Effector CD4-positive, alpha-beta T cell (primary cell): Measurements from ENCODE around the gene TNFAIP6.
"Not testable (repeated sequence)": the region's sequence is repeated elsewhere in the genome, so short reads cannot be mapped to it uniquely, and the experiment has no call there.

ENCODE experiments used
- DNase-seq: peaks from one replicate; pipeline ENCODE4 v3.0.0-alpha.2; 2020

The TNFAIP6 gene

DNA sequence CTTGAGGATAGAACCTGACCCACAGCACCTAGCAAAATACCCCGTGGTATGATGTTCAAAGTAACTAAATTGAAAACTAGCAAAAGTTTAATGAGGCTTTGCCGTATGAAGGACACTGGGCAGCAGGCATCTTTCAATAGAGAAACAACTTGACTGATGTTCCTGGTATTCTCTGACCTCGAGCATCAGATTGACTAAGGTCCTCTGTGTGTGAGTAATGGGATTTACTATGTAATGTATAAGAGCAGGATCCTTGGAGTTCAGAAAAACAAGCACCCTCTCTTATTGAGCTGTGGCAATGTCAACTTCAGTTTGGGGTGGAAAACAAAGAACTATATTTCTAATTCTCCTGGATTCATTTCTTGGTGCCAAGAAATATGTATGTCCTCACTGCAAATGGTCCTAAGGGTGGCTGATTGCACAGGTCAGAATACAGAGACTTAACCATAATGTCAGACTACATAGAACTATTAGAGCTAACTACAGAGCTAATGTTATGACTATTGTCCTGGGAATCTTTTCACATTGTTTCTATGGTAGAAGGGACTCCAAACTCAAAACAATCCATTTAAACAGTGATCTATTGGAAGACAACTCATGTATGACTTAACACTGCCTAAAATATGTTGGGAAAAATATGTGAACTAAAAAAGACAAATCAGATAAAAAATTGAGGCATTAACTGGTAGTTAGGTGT is 4.4 kb downstream of the TNFAIP6 start:
- no peak for DNase-seq

DNA sequence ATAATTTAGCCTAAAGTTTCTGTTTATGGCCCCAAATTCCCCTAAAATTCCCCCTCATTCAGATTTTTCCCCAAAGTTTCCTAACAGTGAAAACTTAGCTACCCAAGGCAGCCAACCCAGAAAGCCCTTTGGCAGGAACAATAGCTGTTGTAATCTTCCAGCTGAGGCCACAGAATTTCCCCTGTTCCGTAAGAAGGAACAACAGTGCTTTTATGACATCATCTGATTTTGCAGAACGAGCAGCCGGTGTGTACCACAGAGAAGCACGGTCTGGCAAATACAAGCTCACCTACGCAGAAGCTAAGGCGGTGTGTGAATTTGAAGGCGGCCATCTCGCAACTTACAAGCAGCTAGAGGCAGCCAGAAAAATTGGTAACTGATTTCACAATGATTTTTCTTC is 6.3 kb downstream of the TNFAIP6 start:
- DNase-seq = no peak

DNA sequence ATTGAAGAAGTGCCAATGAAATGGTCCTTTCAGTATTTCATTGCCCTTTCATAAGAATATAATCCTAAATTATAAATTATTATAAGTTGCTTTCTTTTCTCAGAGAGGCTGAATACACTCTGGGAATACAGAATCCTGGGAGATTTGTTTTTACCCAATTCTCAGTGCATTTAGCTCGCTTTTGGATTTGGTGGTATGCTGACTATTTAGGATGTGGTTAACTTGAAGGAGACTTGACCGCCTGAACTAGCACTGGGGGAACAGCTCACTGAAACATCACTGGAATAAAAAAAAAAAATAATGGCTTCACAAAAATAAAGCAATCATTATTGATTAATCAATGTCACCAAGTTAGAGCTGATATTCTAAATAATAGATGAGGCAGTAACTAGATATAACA is 10.2 kb downstream of the TNFAIP6 start:
- DNase-seq = no peak

DNA sequence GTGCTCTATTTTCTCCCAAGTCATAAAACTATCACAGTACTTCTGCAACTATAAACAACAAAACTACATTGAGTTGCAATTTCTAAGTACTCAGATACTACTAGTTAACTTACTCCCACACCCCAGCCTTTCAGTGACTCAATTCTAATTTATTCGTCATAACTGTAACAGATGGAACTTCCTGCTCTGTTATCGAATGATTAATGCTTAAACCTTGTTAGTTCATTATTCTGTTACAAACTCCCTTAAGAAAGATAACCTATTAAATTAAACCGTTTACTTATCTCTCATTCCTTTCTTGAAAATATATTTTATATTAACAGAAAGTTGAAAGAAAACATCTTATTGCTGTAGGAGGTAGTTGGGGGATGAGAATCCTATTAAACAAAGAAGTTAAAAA is 17.0 kb downstream of the TNFAIP6 start:
- DNase-seq = no peak

DNA sequence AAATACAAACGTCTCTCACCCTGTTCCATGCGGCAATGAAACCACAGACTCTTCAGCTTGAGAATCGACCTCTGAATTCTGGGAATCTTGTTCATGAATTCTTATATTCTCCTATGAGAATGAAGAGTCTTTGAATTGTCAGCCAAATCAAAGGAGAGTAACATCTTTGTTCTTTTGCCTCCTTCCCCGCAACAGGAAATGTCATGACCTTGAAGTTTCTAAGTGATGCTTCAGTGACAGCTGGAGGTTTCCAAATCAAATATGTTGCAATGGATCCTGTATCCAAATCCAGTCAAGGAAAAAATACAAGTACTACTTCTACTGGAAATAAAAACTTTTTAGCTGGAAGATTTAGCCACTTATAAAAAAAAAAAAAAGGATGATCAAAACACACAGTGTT is 21.8 kb downstream of the TNFAIP6 start:
- DNase-seq = no peak

- no peak for DNase-seq
These were observed 23.3 kb downstream of the TNFAIP6 start for GRCh38 chr2:151380580-151381235.

DNA sequence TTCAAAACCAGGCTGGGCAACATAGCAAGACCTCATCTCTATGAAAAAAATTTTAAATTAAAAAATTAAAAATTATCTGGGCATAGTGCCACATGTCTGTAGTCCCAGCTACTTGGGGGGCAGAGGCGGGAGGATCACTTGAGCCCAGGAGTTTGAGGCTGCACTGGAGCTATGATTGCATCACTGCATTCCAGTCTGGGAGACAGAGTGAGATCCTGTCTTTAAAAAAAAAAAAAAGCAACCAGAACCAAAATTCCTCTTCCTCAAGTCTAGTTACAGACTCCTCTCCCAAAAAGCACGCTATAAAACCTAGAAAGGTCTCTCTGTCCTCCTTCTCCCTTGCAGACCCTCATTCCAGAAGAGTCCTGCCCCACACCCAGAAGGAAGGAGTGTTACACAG is 23.9 kb downstream of the TNFAIP6 start:
- no peak for DNase-seq

DNA sequence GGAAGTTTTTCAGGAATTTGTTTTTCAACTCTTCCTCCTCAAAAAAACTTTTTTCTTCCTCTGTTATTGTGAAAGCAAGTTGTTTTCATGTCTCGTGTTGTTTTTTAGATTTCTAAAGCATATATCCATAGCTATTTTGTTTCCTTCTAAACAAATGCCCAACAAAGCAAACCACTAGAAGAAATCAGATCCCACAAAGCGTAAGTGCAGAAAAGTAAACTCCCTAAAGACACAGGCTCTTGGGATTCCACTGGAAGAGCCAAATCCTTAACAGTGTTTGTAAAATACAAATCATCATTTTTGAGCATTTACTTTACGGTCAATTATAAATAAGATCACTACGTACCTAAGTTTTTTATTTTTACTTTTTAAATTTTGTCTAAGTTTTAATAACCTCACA is 30.6 kb downstream of the TNFAIP6 start:
- no peak for DNase-seq

- DNase-seq = no peak
These were observed 34.0 kb downstream of the TNFAIP6 start for GRCh38 chr2:151391436-151391835.

- DNase-seq = no peak
These were observed 37.1 kb downstream of the TNFAIP6 start for GRCh38 chr2:151394509-151394908.

GRCh38 chr2:151395509-151396374 is 38.4 kb downstream of the TNFAIP6 start:
- DNase-seq = no peak

DNA sequence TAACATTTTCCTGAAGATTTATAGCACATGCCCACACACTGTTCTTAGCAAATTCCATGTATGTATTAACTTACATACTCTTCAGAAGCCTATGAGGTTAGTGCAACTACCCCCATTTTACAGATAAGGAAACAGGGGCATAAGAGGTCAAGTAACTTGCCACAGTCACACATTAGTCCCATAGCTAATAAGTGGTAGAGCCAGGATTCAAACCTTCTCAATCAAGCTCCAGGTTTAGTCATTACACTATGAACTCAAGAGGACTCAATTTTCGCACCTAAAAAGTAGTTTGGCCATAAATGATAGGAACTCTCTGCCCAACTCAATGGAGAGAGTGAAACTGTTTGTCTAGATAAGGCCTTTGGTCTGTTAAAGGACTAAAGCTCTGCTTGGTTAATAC is 42.6 kb downstream of the TNFAIP6 start:
- DNase-seq = no peak

DNA sequence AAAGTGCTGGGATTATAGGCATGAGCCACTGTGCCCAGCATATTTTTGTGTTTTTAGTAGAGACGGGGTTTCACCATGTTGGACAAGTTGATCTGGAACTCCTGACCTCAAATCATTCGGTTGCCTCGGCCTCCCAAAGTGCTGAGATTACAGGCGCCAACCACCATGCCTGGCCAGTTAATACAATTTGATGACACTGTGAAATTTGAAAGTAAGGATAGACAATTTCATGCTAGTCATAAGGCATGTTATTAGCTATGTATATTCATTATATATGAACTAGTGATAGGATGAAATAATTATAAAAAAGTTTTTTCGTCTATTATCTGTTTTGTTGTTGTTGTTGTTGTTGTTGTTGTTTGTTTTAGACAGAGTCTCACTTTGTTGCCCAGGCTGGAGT is 43.8 kb downstream of the TNFAIP6 start:
- no peak for DNase-seq

DNA sequence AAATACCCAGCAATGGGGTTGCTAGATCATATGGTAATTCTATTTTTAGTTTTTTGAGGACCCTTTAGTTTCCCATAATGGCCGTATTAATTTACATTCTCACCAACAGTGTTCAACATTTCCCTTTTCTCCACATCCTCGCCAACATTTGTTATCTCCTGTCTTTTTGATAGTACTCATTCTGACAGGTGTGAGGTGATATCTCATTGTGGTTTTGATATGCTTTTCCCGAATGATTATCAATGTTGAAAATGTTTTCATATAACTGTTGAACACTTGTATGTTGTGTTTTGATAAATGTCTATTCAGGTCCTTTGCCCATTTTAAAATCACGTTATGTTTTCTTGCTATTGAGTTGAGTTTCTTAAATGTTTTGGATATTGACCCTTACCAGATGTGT is 46.5 kb downstream of the TNFAIP6 start:
- DNase-seq = no peak

DNA sequence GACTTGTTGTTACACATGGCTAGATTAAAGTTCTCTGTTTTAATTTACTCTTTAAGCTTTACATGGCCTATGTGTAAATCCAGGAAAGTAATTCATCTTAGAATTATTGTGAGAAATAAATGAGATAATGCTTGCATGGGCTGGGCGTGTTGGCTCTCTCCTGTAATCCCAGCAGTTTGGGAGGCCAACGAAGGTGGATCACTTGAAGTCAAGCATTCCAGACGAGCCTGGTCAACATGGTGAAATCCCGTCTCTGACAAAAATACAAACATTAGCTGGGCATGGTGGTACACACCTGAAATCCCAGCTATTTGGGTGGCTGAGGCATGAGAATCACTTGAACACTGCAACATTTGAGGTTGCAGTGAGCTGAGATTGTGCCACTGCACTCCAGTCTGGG is 48.0 kb downstream of the TNFAIP6 start:
- no peak for DNase-seq

DNA sequence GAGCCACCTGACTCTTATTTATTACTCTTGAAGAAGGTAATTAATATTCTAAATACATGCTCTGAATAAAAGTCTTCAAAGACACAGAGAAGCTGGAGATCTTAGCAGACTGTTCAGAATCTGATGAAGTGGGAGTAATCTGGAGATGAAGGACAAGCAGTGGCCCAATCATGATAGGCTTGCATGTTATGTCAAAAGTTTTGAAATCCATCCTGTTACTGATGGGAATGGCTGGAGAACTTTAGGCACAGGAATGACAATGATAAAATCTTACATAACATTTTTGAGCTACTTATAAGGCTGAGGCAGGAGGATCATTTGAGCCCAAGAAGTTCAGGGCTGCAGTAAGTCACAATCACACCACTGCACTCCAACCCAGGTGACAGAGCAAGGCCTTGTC is 49.9 kb downstream of the TNFAIP6 start:
- DNase-seq = no peak

GRCh38 chr2:151408788-151409600 is 51.6 kb downstream of the TNFAIP6 start:
- DNase-seq = no peak

DNA sequence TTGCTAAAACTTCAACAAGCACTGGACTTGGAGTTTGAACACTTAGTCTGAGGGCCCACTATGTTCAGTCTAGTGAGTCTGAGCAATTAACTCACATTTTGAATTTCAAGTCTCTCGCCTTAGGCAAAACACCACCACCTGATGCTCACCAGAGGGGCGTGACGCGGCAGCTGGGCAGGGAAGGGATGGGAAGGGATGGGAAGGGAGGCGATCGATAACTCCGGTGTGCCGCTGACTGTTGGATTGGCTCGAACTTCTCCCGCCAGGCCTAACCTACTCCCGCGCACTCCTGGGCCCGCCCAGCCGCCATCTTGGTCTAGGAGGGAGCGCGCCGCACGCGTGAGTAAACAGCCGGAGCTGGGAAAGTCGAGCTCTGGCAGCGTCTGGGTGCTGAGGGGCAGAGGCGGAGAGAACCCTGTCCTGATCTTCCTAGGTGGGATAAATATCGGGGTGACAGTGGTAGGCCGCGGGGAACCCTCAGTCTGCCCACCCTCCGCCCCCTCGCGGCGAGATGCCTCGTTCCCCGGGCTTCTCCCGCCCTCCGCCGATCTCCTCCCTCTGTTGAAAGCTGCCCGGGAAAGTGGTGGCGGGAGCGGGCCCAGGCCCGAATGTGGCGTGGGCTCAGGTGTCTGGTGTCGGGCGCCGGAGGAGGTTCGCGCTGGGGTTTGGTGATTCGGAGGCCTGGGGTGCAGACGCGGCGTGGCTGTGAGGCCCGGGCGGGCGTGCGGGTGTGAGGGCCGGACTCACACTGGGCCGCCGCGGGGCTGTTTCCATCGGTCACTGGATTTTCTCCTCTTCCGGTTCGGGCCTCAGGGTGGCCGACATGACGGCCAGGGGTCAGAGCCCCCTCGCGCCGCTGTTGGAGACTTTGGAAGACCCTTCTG is 52.5 kb downstream of the TNFAIP6 start, which contains the start of gene RIF1:
RIF1 (plus strand) TSS at position 302 of the 884 bp plus-strand sequence; CDS start at position 824, 522 bp downstream.
- DNase-seq = peak; percentile 64

GRCh38 chr2:151410485-151410834 is 53.1 kb downstream of the TNFAIP6 start:
- peak; percentile 35 for DNase-seq

DNA sequence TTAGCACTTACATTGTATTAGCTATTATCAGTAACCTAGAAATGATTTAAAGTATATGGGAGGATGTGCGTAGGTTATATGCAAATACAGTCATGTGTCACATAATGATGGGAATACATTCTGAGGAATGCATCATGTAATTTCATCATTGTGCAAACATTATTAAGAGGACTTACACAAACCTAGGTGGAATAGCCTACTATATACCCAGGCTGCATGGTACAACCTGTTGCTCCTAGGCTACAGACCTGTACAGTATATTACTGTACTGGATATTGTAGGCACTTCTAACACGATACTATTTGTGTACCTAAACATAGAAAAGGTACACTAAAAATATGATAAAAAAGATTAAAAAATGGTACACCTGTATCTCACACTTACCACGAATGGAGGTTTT is 60.3 kb downstream of the TNFAIP6 start:
- no peak for DNase-seq

GRCh38 chr2:151421681-151422080 is 64.3 kb downstream of the TNFAIP6 start:
- DNase-seq = not testable (repeated sequence)

DNA sequence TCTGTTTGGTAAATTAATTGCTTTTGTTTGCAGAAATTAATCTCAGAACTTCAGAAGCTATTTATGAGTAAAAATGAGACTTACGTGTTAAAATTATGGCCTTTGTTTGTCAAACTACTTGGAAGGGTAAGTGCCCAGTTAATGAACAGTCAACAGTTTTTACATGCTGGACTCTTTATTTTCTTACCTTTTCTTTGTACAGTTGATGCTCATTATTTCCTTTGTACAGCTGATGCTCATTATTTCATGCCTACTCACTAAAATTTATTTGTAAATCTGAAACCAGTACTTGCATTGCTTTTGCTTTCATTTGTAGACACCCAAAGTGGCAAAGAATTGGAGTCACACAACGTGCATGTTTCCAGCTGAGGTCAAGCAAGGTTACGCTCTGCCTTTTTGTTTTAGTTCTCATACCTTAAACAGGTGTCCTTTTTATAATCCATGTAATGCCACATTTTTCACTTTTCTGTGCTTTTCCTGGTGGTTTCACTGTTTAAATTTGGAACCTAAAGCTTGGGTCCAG is 65.6 kb downstream of the TNFAIP6 start:
- no peak for DNase-seq
